GM21381 (cell line): ENCODE results near the gene TRIM54.

Source experiments
- ATAC-seq: cut with Tn5 transposase; IDR thresholded peaks from one replicate; pipeline ENCODE4 v1.9.1; 2021; ENCODE audit warnings: mild to moderate bottlenecking, moderate library complexity; ENCODE audit not compliant: unreplicated experiment

The TRIM54 gene

DNA sequence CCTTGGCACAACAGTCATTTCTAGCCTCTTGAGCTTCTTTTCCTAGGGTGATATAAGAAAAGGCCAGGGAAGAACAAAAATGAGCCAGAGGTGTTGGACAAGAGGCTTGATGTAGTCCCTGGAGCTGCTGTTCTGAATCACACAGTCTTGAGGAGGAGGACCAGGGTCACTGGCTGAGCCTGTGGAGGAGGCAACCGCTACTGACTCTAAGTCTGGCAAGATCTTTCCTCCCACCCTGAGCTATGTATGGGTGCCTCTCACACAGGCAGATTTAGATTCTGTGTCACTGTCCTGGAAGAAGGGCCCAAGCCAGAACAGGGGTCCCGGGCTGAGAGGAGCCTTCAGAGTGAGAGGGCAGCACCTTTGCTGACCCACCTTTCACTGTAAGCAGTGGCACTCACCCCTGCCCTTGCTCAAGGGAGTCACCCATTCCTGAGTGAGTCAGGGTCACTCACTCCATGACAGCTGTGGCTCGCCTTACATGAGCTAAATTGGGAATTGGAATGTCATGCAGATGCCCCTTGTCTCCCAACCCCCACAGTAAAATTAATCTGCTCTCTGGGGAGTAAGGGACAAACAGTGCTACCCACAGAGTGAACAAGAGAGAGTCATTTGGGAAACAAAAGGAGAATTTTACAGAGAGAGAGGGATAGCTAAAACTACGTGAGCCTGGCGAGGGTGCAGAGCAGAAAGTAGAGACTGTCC lies at the start of gene TRIM54:
Gene TRIM54, plus strand, starts transcription at position 575 of the 705 bp plus-strand sequence. CDS start 303 bp downstream, outside the sequence.
- ATAC-seq: no peak

DNA sequence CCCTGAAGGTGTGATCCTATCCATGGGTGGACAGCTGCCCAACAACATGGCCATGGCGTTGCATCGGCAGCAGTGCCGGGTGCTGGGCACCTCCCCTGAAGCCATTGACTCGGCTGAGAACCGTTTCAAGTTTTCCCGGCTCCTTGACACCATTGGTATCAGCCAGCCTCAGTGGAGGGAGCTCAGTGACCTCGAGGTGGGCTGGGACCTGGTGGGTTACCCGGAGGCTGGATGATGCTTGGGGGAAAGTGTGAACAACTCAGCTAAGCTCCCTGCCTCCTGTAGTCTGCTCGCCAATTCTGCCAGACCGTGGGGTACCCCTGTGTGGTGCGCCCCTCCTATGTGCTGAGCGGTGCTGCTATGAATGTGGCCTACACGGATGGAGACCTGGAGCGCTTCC lies 48.9 kb upstream of the TRIM54 start:
- no peak for ATAC-seq

DNA sequence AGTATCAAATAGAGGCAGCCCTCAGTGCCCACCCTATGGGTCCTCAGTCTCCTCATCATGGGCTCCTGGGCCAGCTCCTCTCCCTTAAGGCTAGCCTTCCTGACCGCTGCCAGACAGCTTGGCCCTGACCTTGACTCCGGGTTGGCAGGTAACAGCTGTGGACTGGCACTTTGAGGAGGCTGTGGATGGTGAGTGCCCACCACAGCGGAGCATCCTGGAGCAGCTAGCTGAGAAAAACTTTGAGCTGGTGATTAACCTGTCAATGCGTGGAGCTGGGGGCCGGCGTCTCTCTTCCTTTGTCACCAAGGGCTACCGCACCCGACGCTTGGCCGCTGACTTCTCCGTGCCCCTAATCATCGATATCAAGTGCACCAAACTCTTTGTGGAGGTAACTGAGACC lies 46.1 kb upstream of the TRIM54 start:
- ATAC-seq: no peak

GRCh38 chr2:27236626-27237025 lies 45.6 kb upstream of the TRIM54 start:
- no peak for ATAC-seq

DNA sequence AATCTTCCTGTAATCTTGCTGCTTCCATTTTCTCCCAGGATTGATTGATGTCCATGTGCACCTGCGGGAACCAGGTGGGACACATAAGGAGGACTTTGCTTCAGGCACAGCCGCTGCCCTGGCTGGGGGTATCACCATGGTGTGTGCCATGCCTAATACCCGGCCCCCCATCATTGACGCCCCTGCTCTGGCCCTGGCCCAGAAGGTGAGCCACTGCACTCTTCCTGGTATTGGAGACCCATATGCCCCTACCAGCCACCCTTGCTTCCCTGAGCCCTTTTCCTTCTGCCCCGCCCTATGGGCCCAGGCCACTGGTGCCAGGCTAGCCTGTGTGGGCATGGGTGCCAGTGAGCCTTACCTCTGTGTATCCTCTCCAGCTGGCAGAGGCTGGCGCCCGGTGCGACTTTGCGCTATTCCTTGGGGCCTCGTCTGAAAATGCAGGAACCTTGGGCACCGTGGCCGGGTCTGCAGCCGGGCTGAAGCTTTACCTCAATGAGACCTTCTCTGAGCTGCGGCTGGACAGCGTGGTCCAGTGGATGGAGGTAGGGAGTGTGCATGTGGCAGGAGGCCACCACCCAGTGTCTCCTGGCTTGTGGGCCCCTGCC lies 44.8 kb upstream of the TRIM54 start:
- ATAC-seq: no peak

- ATAC-seq: no peak
Measured at GRCh38 chr2:27238976-27239375, 43.3 kb upstream of the TRIM54 start.

- no peak for ATAC-seq
Measured at GRCh38 chr2:27240406-27240805, 41.8 kb upstream of the TRIM54 start.

GRCh38 chr2:27241761-27242613 lies 40.2 kb upstream of the TRIM54 start:
- no peak for ATAC-seq

GRCh38 chr2:27242614-27242951 lies 39.6 kb upstream of the TRIM54 start:
- ATAC-seq: no peak

DNA sequence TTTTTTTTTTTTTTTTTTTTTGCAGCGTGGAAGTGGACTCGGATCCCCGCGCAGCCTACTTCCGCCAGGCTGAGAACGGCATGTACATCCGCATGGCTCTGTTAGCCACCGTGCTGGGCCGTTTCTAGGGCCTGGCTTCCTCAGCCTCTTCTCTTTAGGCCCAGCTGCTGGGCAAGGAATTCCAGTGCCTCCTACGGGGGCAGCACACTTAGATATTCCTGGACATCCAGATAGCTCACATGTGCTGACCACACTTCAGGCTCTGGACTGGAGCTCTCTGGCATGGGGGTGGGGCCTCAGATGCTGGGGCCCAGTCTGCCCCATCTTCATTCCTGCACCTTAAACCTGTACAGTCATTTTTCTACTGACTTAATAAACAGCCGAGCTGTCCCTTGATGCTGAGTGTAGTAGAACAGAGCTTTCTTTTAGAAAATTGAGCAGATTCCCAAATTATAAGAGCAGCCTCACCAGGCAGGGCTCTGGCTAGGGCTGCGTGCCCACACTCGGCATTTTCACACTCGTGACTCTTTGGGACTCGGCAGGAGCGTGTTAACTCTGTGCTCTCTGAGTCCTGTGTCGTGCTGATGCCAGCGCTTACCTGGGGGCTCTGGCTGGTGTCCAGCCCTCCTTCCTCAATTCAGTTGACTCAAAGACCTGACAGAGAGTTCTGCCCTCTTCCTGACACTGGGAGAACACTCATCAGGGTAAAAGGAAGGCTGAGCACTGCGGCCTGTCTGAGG lies 38.7 kb upstream of the TRIM54 start:
- ATAC-seq: no peak

GRCh38 chr2:27245116-27245515 lies 37.1 kb upstream of the TRIM54 start:
- ATAC-seq: no peak

DNA sequence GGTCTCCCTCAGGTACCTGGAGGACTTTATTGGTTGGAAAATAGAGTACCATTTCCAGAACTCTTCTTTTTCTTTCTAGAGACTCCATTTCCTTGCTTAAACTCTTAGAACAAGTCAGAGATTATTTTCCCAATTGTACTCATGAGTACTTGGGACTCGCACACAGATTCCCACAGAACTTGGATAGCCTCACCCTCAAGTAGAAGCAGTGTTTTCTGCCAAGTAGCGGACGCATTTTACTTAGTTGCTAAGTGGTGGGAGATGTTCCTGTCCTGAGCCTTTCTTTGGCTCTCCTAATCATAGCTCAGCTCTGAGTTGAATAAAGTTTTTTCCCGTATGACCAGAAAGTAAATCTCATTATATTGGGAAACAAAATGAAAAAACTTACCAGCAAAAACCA lies 36.6 kb upstream of the TRIM54 start:
- ATAC-seq: no peak

- ATAC-seq: no peak
Measured at GRCh38 chr2:27247893-27248292, 34.3 kb upstream of the TRIM54 start.

GRCh38 chr2:27249159-27249890 lies 32.9 kb upstream of the TRIM54 start:
- ATAC-seq: no peak

- ATAC-seq: no peak
Measured at GRCh38 chr2:27249891-27250651, 32.2 kb upstream of the TRIM54 start.

- ATAC-seq: no peak
Measured at GRCh38 chr2:27250652-27251379, 31.4 kb upstream of the TRIM54 start.

GRCh38 chr2:27251766-27252165 lies 30.5 kb upstream of the TRIM54 start:
- ATAC-seq: no peak

- no peak for ATAC-seq
Measured at GRCh38 chr2:27255187-27255586, 27.0 kb upstream of the TRIM54 start.

GRCh38 chr2:27255660-27256059 lies 26.6 kb upstream of the TRIM54 start:
- ATAC-seq: no peak
